ENCODE measurements around the gene MICALL2.

Gene MICALL2

DNA sequence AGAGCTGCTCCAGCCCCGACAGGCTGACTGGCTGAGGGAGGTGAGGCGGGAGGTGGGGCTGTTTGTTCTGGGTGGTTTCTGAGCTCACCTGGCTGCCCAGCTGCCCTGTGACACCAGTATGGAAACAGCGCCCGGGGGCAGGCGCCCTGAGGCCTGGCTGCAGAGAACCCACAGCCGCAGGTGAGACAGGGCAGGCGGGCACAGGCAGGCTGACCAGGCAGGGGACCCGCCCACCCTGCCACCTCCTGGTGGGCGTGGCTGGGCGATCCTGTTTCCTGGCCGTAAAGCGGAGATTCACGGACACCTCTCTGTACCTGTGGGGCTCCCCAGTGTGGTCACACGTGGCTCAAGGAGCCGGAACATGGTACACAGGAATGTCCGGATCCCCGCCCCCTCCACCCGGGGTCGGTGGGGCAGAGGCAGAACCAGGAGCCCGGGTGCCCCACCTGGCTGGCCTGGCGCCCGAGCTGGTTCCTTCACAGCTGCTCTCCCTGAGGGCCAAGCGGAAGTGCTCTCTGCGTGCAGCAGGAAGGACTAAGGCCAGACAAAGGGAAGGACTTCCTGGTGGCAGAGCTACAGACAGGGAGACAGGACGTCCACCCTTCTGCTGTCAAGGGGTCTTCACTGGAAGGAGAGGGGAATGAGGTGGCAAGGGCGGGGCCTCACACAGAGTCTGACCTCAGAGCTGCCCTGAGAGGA lies 3.9 kb downstream of the MICALL2 start:
- no peaks in the 10 kb centered on the region for H3K27me3 ChIP-seq (replicated peaks; ENCODE audit: control insufficient read depth, insufficient read depth, low read length)
- no peaks in the 10 kb centered on the region for H3K9me3 ChIP-seq (ENCODE audit: control insufficient read depth, low read length)
- peaks cover 29% of the 10 kb centered on the region for H3K4me1 ChIP-seq (ENCODE audit: control insufficient read depth, insufficient read depth, low read length)
- H3K4me3 ChIP-seq (ENCODE audit: low read length): no peak overlapping the region
- no peak overlapping the region for H3K9ac ChIP-seq (ENCODE audit: low read length)
- H3K36me3 ChIP-seq (ENCODE audit: control insufficient read depth, insufficient read depth, low read length, severe bottlenecking): no peaks in the 10 kb centered on the region
- DNase-seq (ENCODE audit: low read depth): no peak

DNA sequence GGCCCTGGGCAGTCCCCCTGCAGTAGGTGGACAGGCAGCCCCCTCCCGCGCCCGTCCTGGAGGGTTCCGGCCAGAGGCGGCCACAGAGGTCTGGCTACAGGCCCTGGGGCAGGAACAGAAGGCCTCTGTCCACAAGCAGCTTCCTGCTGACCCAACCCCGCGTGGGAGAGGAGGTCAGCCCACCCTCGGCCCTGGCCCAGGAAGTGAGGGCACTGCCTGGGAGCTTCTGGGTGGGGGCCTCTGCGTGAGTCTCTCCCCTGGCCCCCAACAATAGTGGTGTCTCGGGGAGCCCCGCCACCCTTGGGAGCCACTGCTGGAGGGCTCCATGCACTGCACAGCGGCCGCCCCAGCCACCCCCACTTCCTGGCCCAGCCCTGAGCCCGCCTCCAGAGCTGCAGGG lies 4.7 kb downstream of the MICALL2 start:
- no peak for DNase-seq (ENCODE audit: low read depth)
- Histone ChIP-seq H3K9me3 (ENCODE audit: control insufficient read depth, low read length) (no peaks in the 10 kb centered on the region), H3K27me3 (replicated peaks; ENCODE audit: control insufficient read depth, insufficient read depth, low read length) (no peaks in the 10 kb centered on the region), H3K4me1 (ENCODE audit: control insufficient read depth, insufficient read depth, low read length) (peaks cover 24% of the 10 kb centered on the region), H3K4me3 (ENCODE audit: low read length) (no peak overlapping the region), H3K36me3 (ENCODE audit: control insufficient read depth, insufficient read depth, low read length, severe bottlenecking) (no peaks in the 10 kb centered on the region), H3K9ac (ENCODE audit: low read length) (no peak overlapping the region)

DNA sequence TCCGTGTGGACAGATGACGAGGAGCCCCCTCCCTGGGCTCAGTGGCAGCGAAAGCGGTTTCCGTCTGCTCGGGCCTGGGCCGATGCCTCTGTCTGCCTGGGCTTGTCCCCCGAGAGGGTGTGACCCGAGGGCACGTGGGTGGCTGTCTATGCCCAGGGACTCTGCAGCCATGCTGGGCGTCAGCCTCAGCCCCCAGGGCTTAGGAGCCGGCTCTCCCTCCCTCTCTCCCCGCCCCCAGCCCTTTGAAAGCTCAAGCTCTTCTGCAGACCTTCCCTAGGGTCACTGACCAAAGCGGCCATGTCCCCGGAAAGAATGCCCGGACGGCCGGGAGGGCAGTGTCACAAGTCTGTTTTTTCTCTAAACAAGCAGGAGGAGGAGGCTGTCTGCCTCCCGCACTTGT lies 7.1 kb downstream of the MICALL2 start:
- no peak for DNase-seq (ENCODE audit: low read depth)
- no peak overlapping the region for H3K4me3 ChIP-seq (ENCODE audit: low read length)
- H3K36me3 ChIP-seq (ENCODE audit: control insufficient read depth, insufficient read depth, low read length, severe bottlenecking): no peaks in the 10 kb centered on the region
- H3K4me1 ChIP-seq (ENCODE audit: control insufficient read depth, insufficient read depth, low read length): peaks cover 21% of the 10 kb centered on the region
- no peak overlapping the region for H3K9ac ChIP-seq (ENCODE audit: low read length)
- H3K27me3 ChIP-seq (replicated peaks; ENCODE audit: control insufficient read depth, insufficient read depth, low read length): no peaks in the 10 kb centered on the region
- H3K9me3 ChIP-seq (ENCODE audit: control insufficient read depth, low read length): no peaks in the 10 kb centered on the region

DNA sequence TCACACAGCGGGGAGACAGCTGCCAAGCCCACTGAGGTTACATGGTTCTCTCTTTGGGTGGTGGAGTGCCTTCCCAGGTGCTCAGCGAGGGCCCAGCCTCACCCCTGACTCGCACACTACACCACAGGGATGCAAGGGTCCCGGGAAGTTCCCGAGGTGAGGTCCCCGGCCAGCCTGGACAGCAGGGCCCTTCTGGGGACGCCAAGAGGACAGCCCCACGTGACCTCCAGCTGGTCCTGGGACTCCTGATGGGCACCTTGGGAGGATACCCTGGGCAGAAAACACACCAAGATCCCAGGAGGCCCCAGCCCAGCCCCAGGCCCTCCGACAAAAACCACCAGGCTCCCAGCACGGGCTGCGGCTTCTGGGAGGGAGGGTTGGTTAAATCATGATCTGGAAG lies 8.3 kb downstream of the MICALL2 start:
- H3K9ac ChIP-seq (ENCODE audit: low read length): no peak overlapping the region

DNA sequence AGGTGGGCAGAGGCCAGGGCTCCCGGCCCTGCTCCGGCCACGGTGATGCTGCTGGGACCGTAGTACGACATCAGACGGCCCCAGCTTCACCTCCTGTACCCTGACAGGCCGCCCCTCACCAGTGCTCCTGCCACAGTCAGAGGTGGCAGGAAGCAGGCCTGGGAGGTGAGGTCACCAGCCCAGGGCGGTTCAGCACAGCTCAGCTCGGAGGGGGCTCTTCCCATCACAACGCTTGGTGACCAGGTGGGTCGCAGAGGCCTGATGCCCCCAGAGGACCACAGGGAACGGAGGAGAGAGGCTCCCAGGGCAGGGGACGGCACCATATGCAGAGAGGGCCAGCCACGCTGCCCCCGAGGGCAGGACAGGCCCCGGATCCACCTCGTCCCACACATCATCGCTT lies 8.8 kb downstream of the MICALL2 start:
- peaks cover 2% of the 10 kb centered on the region for H3K36me3 ChIP-seq (ENCODE audit: control insufficient read depth, insufficient read depth, low read length, severe bottlenecking)
- H3K9me3 ChIP-seq (ENCODE audit: control insufficient read depth, low read length): no peaks in the 10 kb centered on the region
- H3K27me3 ChIP-seq (replicated peaks; ENCODE audit: control insufficient read depth, insufficient read depth, low read length): no peaks in the 10 kb centered on the region
- DNase-seq (ENCODE audit: low read depth): no peak
- H3K4me1 ChIP-seq (ENCODE audit: control insufficient read depth, insufficient read depth, low read length): peaks cover 17% of the 10 kb centered on the region
- no peak overlapping the region for H3K9ac ChIP-seq (ENCODE audit: low read length)
- H3K4me3 ChIP-seq (ENCODE audit: low read length): no peak overlapping the region

More for the DNA sequence above, 8.3 kb downstream of the MICALL2 start:
- Histone ChIP-seq H3K27me3 (replicated peaks; ENCODE audit: control insufficient read depth, insufficient read depth, low read length) (no peaks in the 10 kb centered on the region), H3K4me3 (ENCODE audit: low read length) (no peak overlapping the region), H3K4me1 (ENCODE audit: control insufficient read depth, insufficient read depth, low read length) (peaks cover 17% of the 10 kb centered on the region), H3K9me3 (ENCODE audit: control insufficient read depth, low read length) (no peaks in the 10 kb centered on the region), H3K36me3 (ENCODE audit: control insufficient read depth, insufficient read depth, low read length, severe bottlenecking) (no peaks in the 10 kb centered on the region)
- no peak for DNase-seq (ENCODE audit: low read depth)

DNA sequence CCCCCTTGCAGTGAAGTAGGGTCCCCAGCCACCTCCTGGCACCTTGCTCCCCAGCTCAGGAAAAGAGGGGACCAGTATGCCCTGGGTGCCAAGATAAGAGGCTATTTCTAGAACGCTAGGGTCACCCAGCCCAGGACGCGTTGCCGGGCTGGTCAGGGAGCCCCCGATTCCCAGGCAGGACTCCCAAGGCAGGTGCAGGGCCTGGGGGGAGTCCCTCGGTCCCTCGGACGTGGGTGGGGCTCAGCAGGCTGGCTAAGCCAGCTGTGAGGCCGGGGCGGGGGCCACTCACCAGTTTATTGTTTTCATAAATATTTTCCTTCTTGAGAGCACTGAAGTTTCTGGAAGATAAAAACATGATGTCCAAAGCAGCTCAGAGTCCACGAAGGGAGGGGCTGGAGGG lies 9.3 kb downstream of the MICALL2 start:
- Histone ChIP-seq H3K9me3 (ENCODE audit: control insufficient read depth, low read length) (no peaks in the 10 kb centered on the region), H3K27me3 (replicated peaks; ENCODE audit: control insufficient read depth, insufficient read depth, low read length) (no peaks in the 10 kb centered on the region), H3K9ac (ENCODE audit: low read length) (no peak overlapping the region), H3K36me3 (ENCODE audit: control insufficient read depth, insufficient read depth, low read length, severe bottlenecking) (peaks cover 3% of the 10 kb centered on the region), H3K4me1 (ENCODE audit: control insufficient read depth, insufficient read depth, low read length) (peaks cover 13% of the 10 kb centered on the region), H3K4me3 (ENCODE audit: low read length) (no peak overlapping the region)
- no peak for DNase-seq (ENCODE audit: low read depth)

DNA sequence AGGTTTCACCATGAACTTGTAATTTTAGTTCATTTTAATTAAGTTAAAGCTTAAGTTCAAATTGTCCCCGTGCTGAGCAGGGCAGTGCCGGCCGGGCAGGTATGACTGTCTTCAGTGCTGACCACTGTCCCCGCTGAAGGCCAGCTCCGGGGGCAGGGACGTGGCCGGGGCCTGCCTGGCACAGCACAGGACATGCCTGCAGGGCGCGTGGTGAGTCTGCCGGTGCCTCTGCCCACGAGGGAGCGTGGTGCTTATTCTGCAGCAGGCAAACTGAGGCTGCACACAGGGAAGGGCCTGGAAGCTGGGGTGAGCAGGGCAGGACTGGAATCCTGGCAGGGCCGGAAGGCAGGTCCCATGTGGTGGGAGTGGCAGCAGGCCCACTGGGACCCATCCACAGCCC lies 9.8 kb downstream of the MICALL2 start:
- Histone ChIP-seq H3K9ac (ENCODE audit: low read length) (no peak overlapping the region), H3K27me3 (replicated peaks; ENCODE audit: control insufficient read depth, insufficient read depth, low read length) (no peaks in the 10 kb centered on the region), H3K4me3 (ENCODE audit: low read length) (no peak overlapping the region), H3K36me3 (ENCODE audit: control insufficient read depth, insufficient read depth, low read length, severe bottlenecking) (peaks cover 6% of the 10 kb centered on the region), H3K9me3 (ENCODE audit: control insufficient read depth, low read length) (no peaks in the 10 kb centered on the region), H3K4me1 (ENCODE audit: control insufficient read depth, insufficient read depth, low read length) (peaks cover 11% of the 10 kb centered on the region)
- no peak for DNase-seq (ENCODE audit: low read depth)

DNA sequence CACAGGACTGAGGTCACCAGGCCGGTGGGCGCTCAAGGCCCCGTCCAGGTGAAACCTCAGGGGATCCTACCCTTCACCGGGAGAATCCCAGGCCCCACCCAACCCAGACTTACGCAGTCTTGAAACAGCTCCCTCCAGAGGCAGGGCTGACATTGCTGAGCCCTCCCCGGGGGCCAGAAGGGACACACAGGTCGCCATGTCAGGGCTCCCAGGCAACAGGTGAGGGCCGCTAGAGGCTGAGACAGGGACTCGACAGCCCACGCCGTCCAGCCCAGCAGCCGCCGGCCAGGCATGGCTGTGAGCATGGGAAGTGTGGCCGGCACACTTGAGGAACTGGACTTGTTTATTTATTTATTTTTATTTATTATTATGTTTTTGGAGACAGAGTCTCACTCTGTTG lies 10.3 kb downstream of the MICALL2 start:
- Histone ChIP-seq H3K4me3 (ENCODE audit: low read length) (no peak overlapping the region), H3K4me1 (ENCODE audit: control insufficient read depth, insufficient read depth, low read length) (peaks cover 11% of the 10 kb centered on the region), H3K9ac (ENCODE audit: low read length) (no peak overlapping the region), H3K27me3 (replicated peaks; ENCODE audit: control insufficient read depth, insufficient read depth, low read length) (no peaks in the 10 kb centered on the region), H3K36me3 (ENCODE audit: control insufficient read depth, insufficient read depth, low read length, severe bottlenecking) (peaks cover 9% of the 10 kb centered on the region), H3K9me3 (ENCODE audit: control insufficient read depth, low read length) (no peaks in the 10 kb centered on the region)
- no peak for DNase-seq (ENCODE audit: low read depth)

DNA sequence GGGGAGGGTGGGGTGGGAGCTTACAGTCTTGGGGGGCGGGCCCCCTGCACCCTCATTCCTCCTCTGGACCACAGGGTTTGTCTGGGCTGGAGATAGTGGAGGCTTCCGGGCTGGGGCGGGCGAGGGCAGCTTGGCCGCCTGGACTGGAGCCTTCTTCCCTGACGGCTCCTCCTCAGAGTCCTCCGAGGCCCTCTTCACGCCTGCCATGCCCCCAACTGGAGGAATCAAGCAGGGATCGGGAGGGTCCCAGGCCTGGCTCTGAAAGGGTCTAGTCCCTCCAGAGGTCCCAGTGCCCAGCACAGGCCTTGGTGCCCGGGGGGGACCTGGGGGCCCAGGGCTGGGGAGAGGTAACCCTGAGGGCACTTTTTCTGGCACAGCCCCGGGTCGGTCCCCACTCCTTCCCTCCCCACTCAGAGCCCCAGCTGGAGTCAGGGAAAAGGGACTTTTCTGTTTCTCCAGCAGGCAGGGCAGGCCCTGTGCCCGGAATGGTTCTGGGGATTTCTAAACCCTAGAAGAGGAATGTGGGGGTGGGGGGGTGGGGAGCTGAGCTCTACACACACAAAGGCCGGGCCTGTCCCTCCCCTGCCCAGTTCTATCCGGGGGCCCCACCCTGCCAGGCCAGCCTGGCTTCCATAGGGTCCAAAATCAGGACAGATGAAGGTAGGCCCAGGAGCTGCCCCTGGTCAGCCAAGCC lies 11.6 kb downstream of the MICALL2 start:
- H3K4me3 ChIP-seq (ENCODE audit: low read length): no peak overlapping the region
- peak overlapping the region; percentile 69 for H3K9ac ChIP-seq (ENCODE audit: low read length)
- H3K9me3 ChIP-seq (ENCODE audit: control insufficient read depth, low read length): no peaks in the 10 kb centered on the region
- H3K36me3 ChIP-seq (ENCODE audit: control insufficient read depth, insufficient read depth, low read length, severe bottlenecking): peaks cover 9% of the 10 kb centered on the region
- peak; percentile 66 for DNase-seq (ENCODE audit: low read depth)
- peaks cover 11% of the 10 kb centered on the region for H3K4me1 ChIP-seq (ENCODE audit: control insufficient read depth, insufficient read depth, low read length)
- H3K27me3 ChIP-seq (replicated peaks; ENCODE audit: control insufficient read depth, insufficient read depth, low read length): no peaks in the 10 kb centered on the region

DNA sequence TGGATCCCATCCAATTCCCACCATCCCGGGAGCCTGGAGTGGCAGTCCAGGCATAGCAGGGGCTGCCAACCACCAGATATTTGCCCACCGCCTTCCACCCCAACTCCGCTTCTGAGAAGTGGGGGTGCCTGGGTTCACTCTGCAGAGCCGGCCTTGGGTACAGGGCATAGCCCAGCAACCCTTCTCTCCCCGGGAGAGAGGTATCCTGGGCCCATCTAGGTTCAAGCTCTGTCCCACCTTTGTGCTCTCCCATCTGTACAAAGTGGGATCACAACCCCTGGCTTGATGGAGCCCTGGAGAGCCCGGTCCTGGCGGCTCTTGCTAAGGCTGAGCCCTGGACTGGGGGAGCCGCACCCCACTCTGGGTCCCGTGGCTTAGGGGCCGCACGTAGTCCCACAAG lies 12.2 kb downstream of the MICALL2 start:
- H3K9me3 ChIP-seq (ENCODE audit: control insufficient read depth, low read length): no peaks in the 10 kb centered on the region
- peak overlapping the region; percentile 69 for H3K9ac ChIP-seq (ENCODE audit: low read length)
- DNase-seq (ENCODE audit: low read depth): no peak
- no peak overlapping the region for H3K4me3 ChIP-seq (ENCODE audit: low read length)
- peaks cover 11% of the 10 kb centered on the region for H3K4me1 ChIP-seq (ENCODE audit: control insufficient read depth, insufficient read depth, low read length)
- no peaks in the 10 kb centered on the region for H3K27me3 ChIP-seq (replicated peaks; ENCODE audit: control insufficient read depth, insufficient read depth, low read length)
- H3K36me3 ChIP-seq (ENCODE audit: control insufficient read depth, insufficient read depth, low read length, severe bottlenecking): peaks cover 11% of the 10 kb centered on the region

DNA sequence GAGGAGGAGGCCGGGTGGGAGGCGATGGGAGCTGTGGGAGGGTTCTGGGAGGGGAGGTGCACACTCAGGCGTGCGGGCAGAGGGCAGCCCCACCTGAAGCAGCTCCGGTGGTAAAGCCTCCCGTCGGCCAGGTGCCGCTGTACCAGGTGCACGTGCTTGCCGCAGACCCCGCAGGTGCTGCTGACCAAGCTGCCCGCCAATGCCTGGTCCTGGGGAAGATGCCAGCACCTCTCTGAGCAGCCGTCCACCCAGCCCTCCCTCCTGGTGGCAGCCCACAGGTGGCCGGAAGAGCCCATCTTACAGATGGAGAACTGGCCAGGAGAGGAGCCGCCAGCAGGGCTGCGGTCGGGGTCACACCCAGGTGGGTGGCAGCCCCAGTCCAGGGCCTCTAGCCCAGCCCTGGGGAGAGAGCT lies 12.6 kb downstream of the MICALL2 start:
- Histone ChIP-seq H3K4me1 (ENCODE audit: control insufficient read depth, insufficient read depth, low read length) (peaks cover 11% of the 10 kb centered on the region), H3K9ac (ENCODE audit: low read length) (no peak overlapping the region), H3K4me3 (ENCODE audit: low read length) (no peak overlapping the region), H3K36me3 (ENCODE audit: control insufficient read depth, insufficient read depth, low read length, severe bottlenecking) (peaks cover 16% of the 10 kb centered on the region), H3K27me3 (replicated peaks; ENCODE audit: control insufficient read depth, insufficient read depth, low read length) (no peaks in the 10 kb centered on the region), H3K9me3 (ENCODE audit: control insufficient read depth, low read length) (no peaks in the 10 kb centered on the region)
- DNase-seq (ENCODE audit: low read depth): no peak

All from adipocyte (in vitro differentiated cells).